SKM-1 (cell line): ENCODE data around the gene CNTN5.

Source experiments
- DNase-seq: peaks from one replicate; lab custom pipeline; 2025; ENCODE audit not compliant: unreplicated experiment; lab: John Stamatoyannopoulos, UW

CNTN5 gene

GRCh38 chr11:99371257-99371656, 350.5 kb downstream of the CNTN5 start:
- DNase-seq: no peak

GRCh38 chr11:99376463-99376862, 355.7 kb downstream of the CNTN5 start:
- DNase-seq: no peak

- no peak for DNase-seq
These were observed 363.0 kb downstream of the CNTN5 start for GRCh38 chr11:99383648-99384245.

GRCh38 chr11:99391245-99391644, 370.5 kb downstream of the CNTN5 start:
- no peak for DNase-seq

- no peak for DNase-seq
These were observed 385.6 kb downstream of the CNTN5 start for GRCh38 chr11:99406345-99406744.

GRCh38 chr11:99410636-99411035, 389.9 kb downstream of the CNTN5 start:
- no peak for DNase-seq

- DNase-seq: no peak
These were observed 398.4 kb downstream of the CNTN5 start for GRCh38 chr11:99418927-99419720.

- DNase-seq: no peak
These were observed 399.2 kb downstream of the CNTN5 start for GRCh38 chr11:99419991-99420390.

- DNase-seq: no peak
These were observed 402.1 kb downstream of the CNTN5 start for GRCh38 chr11:99422581-99423427.

GRCh38 chr11:99423428-99423983, 402.8 kb downstream of the CNTN5 start:
- no peak for DNase-seq

- DNase-seq: no peak
These were observed 403.8 kb downstream of the CNTN5 start for GRCh38 chr11:99424313-99425084.

- DNase-seq: no peak
These were observed 404.8 kb downstream of the CNTN5 start for GRCh38 chr11:99425596-99425995.

GRCh38 chr11:99432677-99433076, 411.9 kb downstream of the CNTN5 start:
- DNase-seq: no peak

- no peak for DNase-seq
These were observed 422.5 kb downstream of the CNTN5 start for GRCh38 chr11:99443276-99443675.

- no peak for DNase-seq
These were observed 425.7 kb downstream of the CNTN5 start for GRCh38 chr11:99446400-99446799.

- DNase-seq: no peak
These were observed 428.6 kb downstream of the CNTN5 start for GRCh38 chr11:99449345-99449744.

GRCh38 chr11:99452075-99452474, 431.3 kb downstream of the CNTN5 start:
- no peak for DNase-seq

- DNase-seq: no peak
These were observed 441.2 kb downstream of the CNTN5 start for GRCh38 chr11:99461913-99462312.

GRCh38 chr11:99464985-99465384, 444.2 kb downstream of the CNTN5 start:
- no peak for DNase-seq

GRCh38 chr11:99489581-99489980, 468.8 kb downstream of the CNTN5 start:
- DNase-seq: no peak

GRCh38 chr11:99494065-99494464, 473.3 kb downstream of the CNTN5 start:
- no peak for DNase-seq
